GM12878 (cell line): ENCODE measurements around the gene ZNF3. TPM values are rescaled to one million over a fixed set of nuclear protein-coding genes. Genes with fewer than 3 reads are reported as not detected.

Source experiments
- ATAC-seq: fragments of 200-7000 bp; cut with Tn5 transposase; 3 replicates; pipeline ENCODE4 v1.9.1; 2020; ENCODE audit warnings: mild to moderate bottlenecking, moderate library complexity
- BruUV-seq: library from RNA; stranded (reverse); fragments of 400-500 nt; replicated peaks from 2 replicates; lab custom pipeline; 2021; lab: Mats Ljungman, UMichigan
- CTCF ChIA-PET: fragments of 300-600 bp; sonication (Branson Sonifier 250); formaldehyde crosslinking; extraction: SDS; loops from one replicate; lab custom pipeline; 2021; ENCODE audit warnings: inconsistent platforms; lab: Yijun Ruan, JAX
- POLR2A ChIA-PET: fragments of 350-600 bp; formaldehyde crosslinking; extraction: SDS; loops from one replicate; lab custom pipeline; 2021; ENCODE audit warnings: inconsistent platforms; lab: Charles Lee
- RAD21 ChIA-PET: fragments of 300-600 bp; sonication (Branson Sonifier 250); formaldehyde crosslinking; loops from one replicate; lab custom pipeline; 2023; ENCODE audit warnings: antibody characterized with exemption; ENCODE audit not compliant: unreplicated experiment; lab: Charles Lee
- SMC1A ChIA-PET: fragments of 300-600 bp; sonication (Branson Sonifier 250); formaldehyde crosslinking; loops from one replicate; lab custom pipeline; 2023; ENCODE audit not compliant: unreplicated experiment, uncharacterized antibody; lab: Charles Lee
- DNase-seq: peaks from one replicate; pipeline ENCODE4 v3.0.0-alpha.2; 2011; ENCODE audit warnings: low read depth, low spot score
- FAIRE-seq: peaks from 3 replicates; lab custom pipeline; 2011; peaks lifted over from hg19 to GRCh38; lab: Jason Lieb, UNC
- H2AFZ ChIP-seq: 2 replicates; pipeline ENCODE4 v1.6.0; 2011; ENCODE audit warnings: low read depth, low read length, control low read depth; ENCODE audit not compliant: control insufficient read depth
- H3K27ac ChIP-seq: 2 replicates; pipeline ENCODE4 v1.5.1; 2011; ENCODE audit warnings: control low read depth; ENCODE audit not compliant: control insufficient read depth, insufficient read depth
- H3K27me3 ChIP-seq, 2 experiments: replicated peaks in 1 of 2; 2 replicates each; pipeline versions ENCODE4 v1.6.0 to v1.6.1; 2011; ENCODE audit warnings: low read length in 1 of 2; ENCODE audit not compliant: control insufficient read depth in 2 of 2, insufficient read depth in 2 of 2
- H3K36me3 ChIP-seq, 2 experiments: 2 replicates each; pipeline ENCODE4 v1.5.1; 2011; ENCODE audit warnings: low read length in 1 of 2; ENCODE audit not compliant: control insufficient read depth in 2 of 2, insufficient read depth in 2 of 2
- H3K4me1 ChIP-seq: 2 replicates; pipeline ENCODE4 v1.6.1; 2011; ENCODE audit warnings: mild to moderate bottlenecking, low read length, moderate library complexity, mixed read lengths; ENCODE audit not compliant: control insufficient read depth, insufficient read depth
- H3K4me2 ChIP-seq: 2 replicates; pipeline ENCODE4 v1.6.0; 2011; ENCODE audit warnings: control low read depth; ENCODE audit not compliant: control insufficient read depth, insufficient read depth
- H3K4me3 ChIP-seq: fragments of 200-600 bp; sonication (generic); 2 replicates; pipeline ENCODE4 v1.5.1; 2016
- H3K79me2 ChIP-seq: 2 replicates; pipeline ENCODE4 v1.6.0; 2011; ENCODE audit warnings: low read length; ENCODE audit not compliant: control insufficient read depth, insufficient read depth
- H3K9ac ChIP-seq: 2 replicates; pipeline ENCODE4 v1.8.0; 2011; ENCODE audit warnings: low read length, control low read depth, mixed read lengths; ENCODE audit not compliant: control insufficient read depth, insufficient read depth
- H3K9me3 ChIP-seq: replicated peaks from 3 replicates; pipeline ENCODE4 v1.5.1; 2011; ENCODE audit warnings: mild to moderate bottlenecking, low read length; ENCODE audit not compliant: control insufficient read depth, insufficient read depth
- H4K20me1 ChIP-seq: 2 replicates; pipeline ENCODE4 v1.6.0; 2011; ENCODE audit not compliant: control insufficient read depth, insufficient read depth
- POLR2A ChIP-seq: IDR thresholded peaks from 2 replicates; pipeline ENCODE4 v1.6.1; 2011; ENCODE audit warnings: low read depth, mild to moderate bottlenecking, low read length
- WGBS: methylation state at CpG from one replicate; pipeline ENCODE4 v1.1.6; 2016; ENCODE audit warnings: low lambda C conversion rate; ENCODE audit not compliant: insufficient replicate concordance, insufficient coverage; ENCODE audit errors: missing lambda C conversion rate; 5-methylcytosine and 5-hydroxymethylcytosine counted together
- in situ Hi-C: fragments of 300-500 bp; cut with MboI; formaldehyde crosslinking; loops from 9 replicates; pipeline ENCODE4 v1.14.3; 2018; ENCODE audit warnings: mixed read lengths
- intact Hi-C: fragments of 100-400 bp; cut with micrococcal nuclease; formaldehyde crosslinking; loops from one replicate; pipeline ENCODE4 v1.14.2; 2022; ENCODE audit not compliant: unreplicated experiment
- polyA plus RNA-seq, 11 experiments: library from polyadenylated mRNA; depleted of rRNA in 4 of 11; unstranded in 6 of 11; stranded (reverse) in 5 of 11; fragments of >200 nt; fragmentation: Nextera tagmentation in 4 of 11; fragmentation: Illumina TruSeq in 1 of 11; extraction: Ambion mirVana in 4 of 11; extraction: Trizol in 1 of 11; gene quantifications; 1 replicate in 1 of 11; 2 replicates in 10 of 11; pipeline versions ENCODE4 v1.2.1 to v1.2.3, GENCODE V29; 2011 to 2016; ENCODE audit warnings: inconsistent platforms in 2 of 11, missing spikeins in 2 of 11, low read depth in 1 of 11
- total RNA-seq, 4 experiments: library from RNA; depleted of rRNA in 3 of 4; stranded (reverse); fragments of >200 nt in 3 of 4; fragmentation: Illumina TruSeq in 1 of 4; extraction: Trizol in 1 of 4; gene quantifications; 2 replicates each; pipeline versions ENCODE4 v1.2.1 to v1.2.3, GENCODE V29; 2013 to 2021
- TF ChIP-seq, protein P1 (sequence below): fragments of 450-650 bp; IDR thresholded peaks from 2 replicates; pipeline ENCODE4 v1.6.1; 2018; ENCODE audit warnings: borderline replicate concordance, mild to moderate bottlenecking; ENCODE audit not compliant: partially characterized antibody

The ZNF3 gene
- total and polyA plus RNA-seq, 10 of the 15 experiments (the other 5 are each of a cell fraction or from before 2014, with no cell fraction given) = 17.2 to 37.4 (median 29.4) TPM

DNA sequence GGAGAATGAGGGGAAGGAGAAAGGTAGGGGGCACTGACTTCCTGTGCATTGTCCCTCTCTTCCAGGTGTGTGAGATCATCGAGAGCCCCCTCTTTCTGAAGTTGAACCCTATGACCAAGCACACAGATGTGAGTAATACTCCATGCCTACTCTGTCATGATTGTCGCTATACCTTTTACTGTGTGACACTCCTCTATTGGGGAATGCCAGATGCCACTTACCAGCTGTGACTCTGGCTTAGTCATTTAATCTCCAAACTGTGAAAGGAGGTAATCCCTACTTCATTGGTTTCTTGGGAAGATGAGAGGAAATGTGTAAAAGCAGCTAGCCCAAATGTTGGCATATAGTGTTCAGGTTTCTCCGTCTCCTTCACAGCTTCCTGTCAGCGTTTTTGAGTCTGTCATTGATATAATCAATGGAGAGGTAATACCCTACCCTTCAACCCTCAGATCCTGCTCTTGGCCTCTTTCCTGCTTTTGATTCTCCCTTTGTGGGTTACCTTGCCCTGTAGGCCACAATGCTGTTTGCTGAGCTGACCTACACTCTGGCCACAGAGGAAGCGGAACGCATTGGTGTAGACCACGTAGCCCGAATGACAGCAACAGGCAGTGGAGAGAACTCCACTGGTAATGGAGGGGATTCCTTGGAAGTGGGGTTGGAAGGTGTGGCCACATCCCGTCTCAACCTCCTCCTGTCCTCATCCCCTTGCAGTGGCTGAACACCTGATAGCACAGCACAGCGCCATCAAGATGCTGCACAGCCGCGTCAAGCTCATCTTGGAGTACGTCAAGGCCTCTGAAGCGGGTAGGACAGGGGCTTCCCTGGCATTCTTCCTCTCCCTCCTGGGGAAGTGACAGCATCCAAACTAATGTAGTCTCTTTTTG, 9.2 kb upstream of the ZNF3 start:
- no peak overlapping the region for H3K27ac ChIP-seq
- H2AFZ ChIP-seq = no peak overlapping the region
- ATAC-seq (peak; percentile 3; the same call in 2 of the 3 replicates), DNase-seq (no peak)
- intact Hi-C loops = no loop called here
- no peaks in the 10 kb centered on the region for H3K9me3 ChIP-seq
- H3K79me2 ChIP-seq = peaks cover 10% of the 10 kb centered on the region
- SMC1A ChIA-PET = interaction anchor here (0.8 to 1.4 kb wide), 3 partner anchors 9 to 179 kb away, joined by 3 to 4 read pairs (median 3); partner anchors contain the start of gene MBLAC1
- TF ChIP-seq, protein P1, sequence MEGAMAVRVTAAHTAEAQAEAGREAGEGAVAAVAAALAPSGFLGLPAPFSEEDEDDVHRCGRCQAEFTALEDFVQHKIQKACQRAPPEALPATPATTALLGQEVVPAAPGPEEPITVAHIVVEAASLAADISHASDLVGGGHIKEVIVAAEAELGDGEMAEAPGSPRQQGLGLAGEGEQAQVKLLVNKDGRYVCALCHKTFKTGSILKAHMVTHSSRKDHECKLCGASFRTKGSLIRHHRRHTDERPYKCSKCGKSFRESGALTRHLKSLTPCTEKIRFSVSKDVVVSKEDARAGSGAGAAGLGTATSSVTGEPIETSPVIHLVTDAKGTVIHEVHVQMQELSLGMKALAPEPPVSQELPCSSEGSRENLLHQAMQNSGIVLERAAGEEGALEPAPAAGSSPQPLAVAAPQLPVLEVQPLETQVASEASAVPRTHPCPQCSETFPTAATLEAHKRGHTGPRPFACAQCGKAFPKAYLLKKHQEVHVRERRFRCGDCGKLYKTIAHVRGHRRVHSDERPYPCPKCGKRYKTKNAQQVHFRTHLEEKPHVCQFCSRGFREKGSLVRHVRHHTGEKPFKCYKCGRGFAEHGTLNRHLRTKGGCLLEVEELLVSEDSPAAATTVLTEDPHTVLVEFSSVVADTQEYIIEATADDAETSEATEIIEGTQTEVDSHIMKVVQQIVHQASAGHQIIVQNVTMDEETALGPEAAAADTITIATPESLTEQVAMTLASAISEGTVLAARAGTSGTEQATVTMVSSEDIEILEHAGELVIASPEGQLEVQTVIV = no peak
- peak; percentile 72 for TF ChIP-seq POLR2A
- TF ChIP-seq, all 136 proteins: peak for 1
- Histone ChIP-seq H3K4me3 (no peak overlapping the region), H3K36me3 (peaks cover 26 to 41% of the 10 kb centered on the region in 2 experiments), H3K27me3 (no peaks in the 10 kb centered on the region), H3K4me2 (no peak overlapping the region), H4K20me1 (peaks cover 3% of the 10 kb centered on the region; the same call in 1 of the 2 replicates), H3K4me1 (peaks cover 6% of the 10 kb centered on the region), H3K9ac (no peak overlapping the region)
- no peak for FAIRE-seq
- WGBS = 85% methylated on average over 14 of the region's 14 CpGs
- RAD21 ChIA-PET = interaction anchor here (1.2 kb wide), 1 partner anchor 101 kb away, joined by 3 read pairs; no protein-coding TSS in a partner anchor
- in situ Hi-C loops = no loop called here
- POLR2A ChIA-PET = interaction anchor here (0.5 to 3.9 kb wide), 3 partner anchors 8 to 10 kb away, joined by 3 to 39 read pairs (median 3); partner anchors contain the start of genes AP4M1 and MCM7
- BruUV-seq = no TSS peak
- CTCF ChIA-PET = interaction anchor here (1.2 to 1.3 kb wide), 2 partner anchors 40 to 42 kb away, joined by 4 read pairs; no protein-coding TSS in a partner anchor
